ENCODE results near the gene UNC5C.

UNC5C gene

GRCh38 chr4:95444812-95445211 is 104.0 kb downstream of the UNC5C start:
- no peak for DNase-seq (ENCODE audit: low read depth in 2 of 2)
- H3K4me3 ChIP-seq (replicated peaks in 1 of 2; ENCODE audit: low read depth in 2 of 2, low read length in 2 of 2), result no peak overlapping the region
- TF ChIP-seq CTCF (IDR thresholded peaks at IDR 0.05; ENCODE audit: low read depth, low read length), result no peak

- DNase-seq (ENCODE audit: low read depth in 2 of 2), result no peak
- no peak for TF ChIP-seq CTCF (IDR thresholded peaks at IDR 0.05; ENCODE audit: low read depth, low read length)
- H3K4me3 ChIP-seq (replicated peaks in 1 of 2; ENCODE audit: low read depth in 2 of 2, low read length in 2 of 2), result no peak overlapping the region
Observed at GRCh38 chr4:95439896-95440295, 108.9 kb downstream of the UNC5C start.

GRCh38 chr4:95439071-95439470 is 109.7 kb downstream of the UNC5C start:
- TF ChIP-seq CTCF (IDR thresholded peaks at IDR 0.05; ENCODE audit: low read depth, low read length), result no peak
- H3K4me3 ChIP-seq (replicated peaks in 1 of 2; ENCODE audit: low read depth in 2 of 2, low read length in 2 of 2), result no peak overlapping the region
- no peak for DNase-seq (ENCODE audit: low read depth in 2 of 2)

GRCh38 chr4:95432466-95432865 is 116.3 kb downstream of the UNC5C start:
- no peak for TF ChIP-seq CTCF (IDR thresholded peaks at IDR 0.05; ENCODE audit: low read depth, low read length)
- no peak for DNase-seq (ENCODE audit: low read depth in 2 of 2)

GRCh38 chr4:95431678-95432077 is 117.1 kb downstream of the UNC5C start:
- H3K4me3 ChIP-seq (replicated peaks in 1 of 2; ENCODE audit: low read depth in 2 of 2, low read length in 2 of 2), result no peak overlapping the region
- DNase-seq (ENCODE audit: low read depth in 2 of 2), result no peak
- no peak for TF ChIP-seq CTCF (IDR thresholded peaks at IDR 0.05; ENCODE audit: low read depth, low read length)

More at GRCh38 chr4:95432466-95432865, 116.3 kb downstream of the UNC5C start:
- H3K4me3 ChIP-seq (replicated peaks in 1 of 2; ENCODE audit: low read depth in 2 of 2, low read length in 2 of 2), result no peak overlapping the region

- no peak for TF ChIP-seq CTCF (IDR thresholded peaks at IDR 0.05; ENCODE audit: low read depth, low read length)
- H3K4me3 ChIP-seq (replicated peaks in 1 of 2; ENCODE audit: low read depth in 2 of 2, low read length in 2 of 2), result no peak overlapping the region
- DNase-seq (ENCODE audit: low read depth in 2 of 2), result no peak
Observed at GRCh38 chr4:95429416-95429815, 119.4 kb downstream of the UNC5C start.
